ENCODE data around the gene MEX3B. TPM values are rescaled to one million over a fixed set of nuclear protein-coding genes. Genes with fewer than 3 reads are reported as not detected.

MEX3B gene
- total RNA-seq, 2 experiments from 2014 or later: 0.33 to 0.40 TPM

DNA sequence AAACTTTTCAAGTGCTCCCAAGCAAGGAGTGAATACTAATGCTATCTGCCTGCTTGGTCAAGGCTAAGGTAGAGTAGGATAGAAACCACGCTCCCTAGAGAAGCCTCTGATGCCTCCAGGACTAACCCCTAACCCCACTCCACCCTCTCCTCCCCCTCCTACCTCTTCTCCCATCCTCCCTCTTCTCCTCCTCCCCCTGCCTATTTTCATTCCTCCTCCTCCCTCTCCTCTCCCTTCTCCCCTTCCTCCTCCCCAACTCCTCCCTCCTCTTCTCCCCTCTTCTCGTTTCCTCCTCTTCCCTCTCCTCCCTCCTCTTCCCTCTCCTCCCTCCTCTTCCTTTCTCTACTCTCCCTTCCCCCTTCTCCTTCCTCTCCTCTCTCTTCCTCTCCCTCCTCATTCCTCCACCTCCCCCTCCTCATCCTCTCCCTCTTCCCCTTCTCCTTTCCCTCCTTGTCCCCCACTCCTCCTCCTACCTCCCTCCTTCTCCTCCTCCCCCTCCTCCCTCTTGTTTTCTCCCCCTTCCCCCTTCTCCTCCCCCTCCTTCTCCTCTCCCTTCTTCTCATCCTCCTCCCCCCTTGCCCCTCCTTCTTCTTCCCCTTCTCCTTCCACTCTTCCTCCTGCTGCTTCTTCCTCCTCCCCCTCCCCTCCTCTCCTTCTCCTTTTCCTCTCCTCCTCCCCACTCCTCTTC is 12.8 kb upstream of the MEX3B start:
- DNase-seq: no peak
- H3K27me3 Mint-ChIP-seq: peaks cover 65% of the 10 kb centered on the region
- H3K36me3 Mint-ChIP-seq: no peaks in the 10 kb centered on the region
- H3K4me3 Mint-ChIP-seq: no peak overlapping the region
- no peaks in the 10 kb centered on the region for H3K9me3 Mint-ChIP-seq
- H3K4me1 Mint-ChIP-seq: peaks cover 9% of the 10 kb centered on the region
- no peak overlapping the region for H3K27ac Mint-ChIP-seq

DNA sequence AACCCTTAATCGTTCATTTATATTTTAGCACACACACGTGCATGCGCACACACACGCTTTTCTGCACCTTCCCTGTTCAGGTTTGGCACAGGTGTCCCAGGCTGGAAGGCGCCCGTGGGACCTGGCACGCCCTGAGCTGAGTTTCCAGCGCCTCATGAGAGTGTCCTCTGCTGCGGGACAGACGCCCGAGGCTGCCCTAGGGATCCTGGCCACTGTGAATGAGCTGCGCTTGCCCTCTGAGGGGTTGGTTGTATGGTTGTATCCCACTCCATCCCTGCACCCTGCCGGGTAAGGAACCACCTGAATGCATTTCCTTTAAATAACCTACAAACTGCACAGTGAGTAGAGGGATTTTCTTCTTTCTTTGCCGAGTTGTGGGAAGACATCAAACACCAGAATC is 12.2 kb upstream of the MEX3B start:
- H3K36me3 Mint-ChIP-seq: no peaks in the 10 kb centered on the region
- no peak for DNase-seq
- H3K9me3 Mint-ChIP-seq: no peaks in the 10 kb centered on the region
- no peak overlapping the region for H3K27ac Mint-ChIP-seq
- peaks cover 9% of the 10 kb centered on the region for H3K4me1 Mint-ChIP-seq
- no peak overlapping the region for H3K4me3 Mint-ChIP-seq
- H3K27me3 Mint-ChIP-seq: peaks cover 63% of the 10 kb centered on the region

DNA sequence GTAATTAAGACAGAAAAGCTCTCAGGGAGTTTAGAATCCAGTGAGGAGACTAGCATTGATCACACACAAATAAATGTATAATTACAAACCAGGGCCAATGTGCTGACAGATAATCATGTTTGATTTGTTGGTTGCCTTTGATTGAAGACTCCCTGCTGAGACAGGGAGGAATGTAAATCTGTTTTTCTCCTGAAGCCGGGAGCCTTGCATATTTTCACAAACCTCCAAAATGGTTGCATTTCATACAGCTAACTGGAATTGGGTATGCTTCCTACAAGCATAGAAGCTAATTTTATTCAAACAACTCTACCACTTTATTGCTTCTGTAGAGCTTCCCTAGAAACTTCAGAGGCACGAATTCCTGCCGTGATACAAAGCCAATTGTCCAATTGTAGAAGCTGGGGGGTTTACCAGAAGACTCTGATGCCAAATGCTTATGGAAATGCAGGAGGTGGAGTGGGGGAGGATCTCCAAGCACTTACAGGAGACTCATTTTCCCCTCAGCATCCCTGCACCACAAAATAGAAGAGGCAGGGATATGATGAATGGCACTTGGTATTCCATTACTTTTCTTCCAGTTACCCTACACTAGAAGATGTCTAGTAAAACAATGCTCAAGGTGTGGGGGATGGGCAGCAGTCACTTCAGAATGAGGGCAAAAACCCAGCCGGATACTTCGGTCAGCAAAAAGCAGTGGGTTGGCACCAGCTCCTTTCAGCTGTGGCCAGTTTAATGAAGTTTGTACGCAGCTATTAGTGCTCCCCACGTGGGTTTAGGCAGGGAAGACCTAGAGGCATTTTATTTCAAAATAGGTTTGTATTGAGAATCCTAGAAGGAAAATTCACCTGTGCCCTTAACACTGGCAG is 11.4 kb upstream of the MEX3B start:
- Mint-ChIP-seq H3K4me1 (peaks cover 4% of the 10 kb centered on the region), H3K4me3 (no peak overlapping the region), H3K36me3 (no peaks in the 10 kb centered on the region), H3K9me3 (no peaks in the 10 kb centered on the region), H3K27me3 (peaks cover 60% of the 10 kb centered on the region), H3K27ac (no peak overlapping the region)
- DNase-seq: no peak

DNA sequence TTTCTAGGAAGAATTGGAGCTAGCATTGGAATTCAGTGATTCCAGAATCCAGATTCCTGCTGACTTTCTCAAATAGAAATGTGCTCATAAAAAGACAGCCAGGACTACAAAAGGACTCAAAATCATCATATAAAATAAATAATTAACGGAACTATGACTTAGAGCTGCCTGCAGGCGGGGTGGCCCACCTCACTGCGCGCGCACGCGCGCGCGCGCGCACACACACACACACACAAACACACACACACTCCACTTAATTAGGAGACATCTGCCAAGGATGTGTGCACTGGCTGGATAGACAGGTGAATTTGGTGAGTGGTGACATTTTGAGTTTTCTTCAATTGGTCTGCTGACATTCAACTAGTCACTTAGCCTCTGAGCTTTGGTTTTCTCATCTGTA is 6.9 kb upstream of the MEX3B start:
- Mint-ChIP-seq H3K4me3 (no peak overlapping the region), H3K9me3 (no peaks in the 10 kb centered on the region), H3K27ac (no peak overlapping the region), H3K4me1 (peaks cover under 1% of the 10 kb centered on the region), H3K36me3 (no peaks in the 10 kb centered on the region), H3K27me3 (peaks cover 39% of the 10 kb centered on the region)
- DNase-seq: no peak

DNA sequence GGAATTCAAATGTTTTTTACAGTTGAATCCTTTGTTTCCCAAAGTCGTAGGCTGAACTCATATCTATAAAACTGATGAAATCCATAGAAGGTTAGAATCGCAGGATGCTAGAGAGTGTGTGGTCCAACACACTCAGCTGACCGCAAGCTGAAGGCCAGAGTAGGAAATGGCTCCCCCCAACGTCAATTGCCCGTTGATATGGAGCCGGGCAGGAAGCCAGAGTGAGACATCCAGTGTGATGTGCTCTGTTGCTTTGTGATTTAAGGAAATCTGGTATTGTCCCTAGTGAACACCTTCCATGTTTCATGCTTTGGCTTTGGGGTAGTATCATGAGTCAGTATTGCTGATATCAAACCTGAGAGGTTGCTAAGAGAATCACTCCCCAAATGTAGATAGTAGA is 5.8 kb upstream of the MEX3B start:
- no peaks in the 10 kb centered on the region for H3K9me3 Mint-ChIP-seq
- no peak for DNase-seq
- peaks cover 33% of the 10 kb centered on the region for H3K27me3 Mint-ChIP-seq
- no peak overlapping the region for H3K4me3 Mint-ChIP-seq
- H3K4me1 Mint-ChIP-seq: peaks cover 4% of the 10 kb centered on the region
- H3K27ac Mint-ChIP-seq: no peak overlapping the region
- no peaks in the 10 kb centered on the region for H3K36me3 Mint-ChIP-seq

DNA sequence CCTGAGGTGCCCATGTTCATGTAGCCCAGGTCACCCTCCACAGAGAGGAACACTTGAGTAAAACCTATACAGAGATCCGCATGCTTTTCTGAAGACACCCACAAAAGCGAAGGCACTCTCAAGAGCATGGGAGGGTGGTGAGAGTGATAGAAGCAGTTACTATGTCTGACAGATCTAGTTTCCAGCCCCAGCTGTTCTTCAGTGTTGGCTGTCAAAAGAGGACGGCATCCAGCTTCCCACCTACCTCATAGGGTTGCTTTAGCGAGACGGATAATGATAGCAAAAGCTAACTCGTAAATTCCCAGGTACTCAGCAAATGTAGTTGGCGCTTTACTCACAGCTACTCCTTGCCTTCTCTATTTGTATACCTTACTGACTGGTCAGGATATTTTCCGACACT is 3.0 kb upstream of the MEX3B start:
- peaks cover 7% of the 10 kb centered on the region for H3K4me1 Mint-ChIP-seq
- no peak for DNase-seq
- peaks cover 37% of the 10 kb centered on the region for H3K27me3 Mint-ChIP-seq
- no peaks in the 10 kb centered on the region for H3K9me3 Mint-ChIP-seq
- H3K4me3 Mint-ChIP-seq: no peak overlapping the region
- H3K27ac Mint-ChIP-seq: no peak overlapping the region
- H3K36me3 Mint-ChIP-seq: no peaks in the 10 kb centered on the region

DNA sequence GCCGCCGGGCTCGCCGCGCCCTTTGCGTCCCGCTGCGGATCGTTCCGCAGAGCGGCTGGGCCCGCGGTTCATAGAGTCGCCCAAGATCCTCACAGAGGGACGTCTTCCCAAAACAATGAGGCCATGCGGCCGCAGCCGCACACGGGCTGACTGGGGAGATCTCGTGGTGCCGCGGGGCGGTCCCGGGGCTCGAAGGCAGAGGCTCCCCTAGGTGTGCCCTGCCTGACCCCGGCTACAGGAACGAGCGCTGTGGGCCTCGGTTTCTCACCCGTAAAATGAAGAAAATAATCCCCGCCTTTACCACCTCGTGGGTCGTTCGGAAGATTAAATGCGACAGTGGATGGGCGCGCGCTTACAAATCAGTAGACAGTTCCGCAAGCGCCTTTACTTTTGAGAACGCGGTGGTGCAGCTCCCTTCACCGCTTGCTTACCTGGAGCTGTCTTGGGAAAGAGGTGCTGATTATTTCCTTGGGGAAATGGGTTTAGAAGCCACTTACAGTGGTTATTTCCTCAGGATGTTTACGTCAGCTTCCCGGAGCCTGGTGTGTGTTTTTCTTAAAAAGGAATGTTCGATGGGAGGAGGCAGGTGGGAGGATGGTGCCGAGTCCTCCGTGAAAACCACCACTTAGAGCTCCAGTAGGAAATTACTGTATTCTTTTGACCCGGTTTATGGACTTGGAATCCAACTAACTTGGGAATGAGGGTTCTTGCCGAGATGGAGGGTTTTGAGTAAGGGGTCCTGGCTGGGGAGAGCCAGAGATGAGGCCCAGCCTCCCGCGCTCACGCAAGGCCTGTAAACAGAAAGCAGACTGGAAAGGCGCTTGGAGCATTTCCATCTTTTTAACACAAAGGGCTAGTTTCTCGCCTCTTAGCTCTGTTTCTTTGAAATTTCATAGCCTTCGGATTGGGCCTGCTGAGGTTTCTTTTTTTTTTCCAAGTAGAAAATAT is 1.9 kb upstream of the MEX3B start:
- DNase-seq: no peak
- H3K4me3 Mint-ChIP-seq: peak overlapping the region; percentile 73
- H3K4me1 Mint-ChIP-seq: peaks cover 7% of the 10 kb centered on the region
- no peak overlapping the region for H3K27ac Mint-ChIP-seq
- H3K27me3 Mint-ChIP-seq: peaks cover 41% of the 10 kb centered on the region
- H3K36me3 Mint-ChIP-seq: no peaks in the 10 kb centered on the region
- no peaks in the 10 kb centered on the region for H3K9me3 Mint-ChIP-seq

DNA sequence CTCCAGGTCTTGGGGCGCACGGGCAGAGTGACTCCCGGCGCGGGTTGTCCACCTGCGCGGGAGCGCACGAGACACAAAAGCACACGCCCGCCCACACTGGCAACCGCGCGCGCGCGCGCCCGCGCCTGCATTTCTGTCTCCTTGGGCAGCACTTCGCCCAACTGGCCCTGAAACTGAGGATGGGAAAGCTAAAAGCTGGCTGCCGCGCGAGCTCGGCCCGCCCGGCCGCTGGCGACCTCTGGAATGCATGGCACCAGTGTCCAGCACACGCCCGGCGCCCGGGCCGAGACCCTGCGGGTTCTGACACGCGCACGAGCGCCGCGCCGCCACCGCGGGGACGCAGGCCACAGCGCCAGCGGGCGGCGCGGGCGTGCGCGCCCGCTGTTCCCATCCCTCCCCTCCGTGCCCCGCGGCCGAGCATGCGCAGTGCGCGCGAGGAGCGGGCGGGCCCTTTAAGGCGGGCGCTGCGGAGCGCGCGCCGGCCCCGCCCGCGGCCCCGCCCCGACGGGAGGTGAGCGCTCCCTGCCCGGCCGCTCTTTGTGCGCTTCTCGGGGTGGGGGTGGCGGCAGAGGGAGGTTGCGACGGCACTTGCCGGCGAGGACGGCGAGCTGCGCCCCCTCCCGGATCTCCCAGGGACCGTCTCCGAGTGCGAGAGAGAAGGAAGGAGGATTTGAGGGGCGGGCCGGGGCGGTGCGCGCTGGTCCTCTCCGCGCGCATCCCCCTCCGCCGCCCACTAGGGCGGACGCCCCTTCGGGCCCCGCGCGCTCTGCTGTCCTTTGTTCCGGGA is 1.0 kb upstream of the MEX3B start:
- Mint-ChIP-seq H3K27me3 (peaks cover 35% of the 10 kb centered on the region), H3K4me1 (peaks cover 7% of the 10 kb centered on the region), H3K9me3 (no peaks in the 10 kb centered on the region), H3K36me3 (no peaks in the 10 kb centered on the region), H3K4me3 (peak overlapping the region; percentile 87), H3K27ac (peak overlapping the region; percentile 81)
- peak; percentile 93 for DNase-seq

DNA sequence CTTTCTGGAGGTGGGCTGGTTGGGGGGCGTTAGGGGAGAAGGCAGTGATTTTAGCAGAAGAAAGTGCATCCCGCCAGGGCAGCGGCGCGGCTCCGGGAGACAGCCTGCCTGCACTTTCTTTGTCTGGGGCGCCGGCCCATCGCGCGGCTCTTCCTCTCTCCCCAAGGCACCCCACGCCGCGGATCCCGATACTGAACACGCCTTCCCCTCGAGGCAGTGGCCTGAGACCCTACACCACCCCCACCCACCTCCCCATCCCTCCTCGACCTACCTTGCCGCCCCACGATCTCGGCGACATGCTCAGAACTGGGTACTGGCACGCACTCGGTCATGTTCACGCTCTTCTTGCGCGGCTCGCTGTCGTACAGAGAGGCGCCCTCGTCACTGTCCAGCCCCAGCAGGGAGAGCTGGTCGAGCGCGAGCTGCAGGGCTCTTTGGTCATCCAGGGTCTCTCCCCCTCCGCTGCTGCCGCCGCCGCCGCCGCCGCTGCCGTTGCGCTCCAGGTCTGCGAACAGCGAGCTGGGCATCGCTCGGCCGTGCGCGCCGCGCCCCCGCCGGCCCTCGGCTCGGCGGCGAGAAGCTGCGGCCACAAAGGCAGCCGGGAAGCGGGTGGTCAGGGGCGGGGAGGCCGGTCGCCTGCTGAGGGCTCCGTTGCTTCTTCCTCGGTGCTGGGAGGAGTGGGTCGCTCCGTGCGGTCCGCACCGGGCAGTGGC is 483 bp downstream of the MEX3B start:
- Mint-ChIP-seq H3K4me1 (peaks cover 7% of the 10 kb centered on the region), H3K27ac (no peak overlapping the region)

DNA sequence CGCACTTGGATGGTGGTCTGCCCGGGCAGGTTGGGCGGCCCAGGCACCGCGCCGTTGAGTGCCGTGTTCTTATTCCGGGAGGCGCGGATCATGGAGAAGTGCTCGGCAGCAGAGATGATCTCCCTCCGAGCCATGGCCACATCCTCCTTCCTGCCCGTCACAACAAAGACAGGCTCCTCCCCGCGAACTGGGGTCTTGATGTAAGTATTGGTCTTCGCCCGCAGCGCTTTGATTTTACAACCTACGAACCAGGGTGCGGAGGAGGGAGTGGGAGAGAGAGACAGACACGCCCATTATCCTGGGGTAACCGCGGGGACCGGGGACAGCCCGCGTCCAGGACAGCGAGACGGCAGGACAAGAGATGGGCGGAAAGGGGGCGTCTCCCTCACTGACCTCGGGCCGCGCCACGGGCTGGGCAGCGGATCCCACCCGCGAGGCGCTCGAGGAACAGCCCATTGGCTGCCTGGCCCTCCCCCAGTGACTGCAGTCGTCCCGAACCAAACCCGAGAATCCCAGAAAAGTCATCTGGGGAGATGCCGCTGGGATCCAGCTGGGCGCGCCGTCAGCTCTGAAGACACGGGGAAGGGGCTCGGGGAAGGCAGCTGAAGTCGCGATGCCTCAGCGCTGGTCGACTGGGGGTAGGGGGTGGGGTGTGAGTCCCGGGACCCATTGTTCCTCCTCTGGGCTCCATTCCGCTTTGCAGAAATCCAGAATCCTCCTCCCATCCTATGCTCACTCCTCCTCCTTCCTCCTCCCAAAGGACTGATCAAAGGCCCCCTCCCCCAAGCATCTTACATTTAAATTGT is 1.2 kb downstream of the MEX3B start:
- Mint-ChIP-seq H3K27ac (no peak overlapping the region), H3K4me1 (peaks cover 7% of the 10 kb centered on the region), H3K4me3 (peak overlapping the region; percentile 82), H3K9me3 (no peaks in the 10 kb centered on the region), H3K27me3 (peaks cover 33% of the 10 kb centered on the region), H3K36me3 (no peaks in the 10 kb centered on the region)
- peak; percentile 33 for DNase-seq

More for the DNA sequence above, 483 bp downstream of the MEX3B start:
- peak overlapping the region; percentile 82 for H3K4me3 Mint-ChIP-seq
- peaks cover 33% of the 10 kb centered on the region for H3K27me3 Mint-ChIP-seq
- DNase-seq: peak; percentile 18
- H3K9me3 Mint-ChIP-seq: no peaks in the 10 kb centered on the region
- H3K36me3 Mint-ChIP-seq: no peaks in the 10 kb centered on the region

DNA sequence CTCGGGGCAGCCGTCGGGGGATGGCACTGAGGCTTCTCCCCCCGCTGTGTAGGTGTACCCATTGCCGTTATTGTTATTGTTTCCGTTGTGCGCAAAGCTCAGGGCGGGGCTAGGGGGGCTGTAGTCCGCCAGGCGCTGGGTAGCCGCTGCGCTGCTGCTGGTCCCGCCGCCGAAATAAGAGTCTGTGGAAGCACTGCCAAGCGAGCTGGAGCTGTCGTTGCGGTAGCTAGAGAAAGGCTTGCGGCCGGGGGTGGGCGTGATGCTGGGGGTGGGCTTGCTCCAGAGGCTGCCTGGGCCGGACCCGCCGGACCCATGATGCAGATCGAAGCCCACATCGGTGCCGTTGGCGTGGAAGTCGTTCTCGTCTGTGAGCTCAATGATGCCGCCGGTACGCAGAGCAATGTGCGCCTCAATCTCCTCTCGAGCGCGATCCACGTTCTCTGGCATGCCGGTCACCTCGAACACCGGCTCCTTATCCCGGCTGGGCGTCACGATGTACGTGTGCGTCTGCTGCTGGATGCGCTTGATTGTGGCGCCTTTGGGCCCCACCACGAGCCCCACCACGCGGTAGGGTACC is 1.9 kb downstream of the MEX3B start:
- H3K27ac Mint-ChIP-seq: no peak overlapping the region
- no peak for DNase-seq
- H3K27me3 Mint-ChIP-seq: peaks cover 33% of the 10 kb centered on the region
- H3K9me3 Mint-ChIP-seq: no peaks in the 10 kb centered on the region
- peak overlapping the region; percentile 82 for H3K4me3 Mint-ChIP-seq
- H3K4me1 Mint-ChIP-seq: peaks cover 7% of the 10 kb centered on the region
- H3K36me3 Mint-ChIP-seq: no peaks in the 10 kb centered on the region

DNA sequence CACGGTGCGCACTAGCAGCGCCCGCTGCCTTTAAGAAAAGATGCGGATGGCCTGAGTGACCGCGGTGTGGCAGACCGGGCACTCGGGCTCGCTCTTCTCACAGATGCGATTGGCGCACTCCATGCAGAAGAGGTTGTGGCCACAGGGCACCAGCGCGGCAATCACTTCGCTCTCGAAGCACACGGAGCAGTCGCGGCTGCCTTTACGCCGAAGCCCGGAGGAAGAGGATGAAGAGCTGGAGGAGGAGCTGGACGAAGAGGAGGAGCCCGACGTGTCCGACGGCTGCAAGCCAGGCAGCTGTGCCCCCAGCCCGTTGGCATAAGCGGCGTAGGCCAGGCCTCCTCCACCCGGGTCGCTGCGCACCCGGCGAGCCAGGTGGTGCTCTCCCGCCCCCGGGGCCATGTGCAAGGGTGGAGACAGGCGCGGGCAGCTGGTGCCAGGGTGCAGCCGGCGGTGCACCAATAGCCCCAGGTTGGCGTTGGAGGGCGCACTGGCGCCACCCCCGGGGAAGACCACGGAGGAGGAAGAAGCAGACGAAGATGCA is 2.6 kb downstream of the MEX3B start:
- Mint-ChIP-seq H3K27me3 (peaks cover 26% of the 10 kb centered on the region), H3K27ac (no peak overlapping the region), H3K4me1 (peaks cover 7% of the 10 kb centered on the region), H3K4me3 (no peak overlapping the region), H3K36me3 (no peaks in the 10 kb centered on the region), H3K9me3 (no peaks in the 10 kb centered on the region)
- DNase-seq: no peak

DNA sequence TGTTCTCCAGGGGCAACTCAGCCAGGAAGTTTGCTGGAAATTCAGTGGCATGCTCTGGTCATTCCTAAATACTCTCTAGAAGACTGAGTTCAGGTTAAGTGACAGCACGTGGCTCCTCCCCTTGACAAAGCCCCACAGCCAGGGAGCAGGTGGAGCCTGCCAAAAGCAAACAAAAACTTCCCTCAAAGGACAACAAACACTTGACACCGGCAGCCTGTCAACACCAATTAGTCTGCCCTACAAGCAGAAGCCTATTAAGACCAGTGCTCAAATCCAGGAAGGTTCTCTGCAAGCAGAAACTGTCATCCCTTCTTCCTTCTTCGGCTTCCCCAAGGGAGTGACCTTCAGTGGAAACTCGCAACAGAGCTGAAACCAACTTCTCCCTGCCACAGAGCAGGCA is 5.0 kb downstream of the MEX3B start:
- no peak for DNase-seq
- no peaks in the 10 kb centered on the region for H3K9me3 Mint-ChIP-seq
- no peak overlapping the region for H3K4me3 Mint-ChIP-seq
- H3K27me3 Mint-ChIP-seq: peaks cover 18% of the 10 kb centered on the region
- H3K4me1 Mint-ChIP-seq: peaks cover 3% of the 10 kb centered on the region
- H3K36me3 Mint-ChIP-seq: no peaks in the 10 kb centered on the region
- H3K27ac Mint-ChIP-seq: no peak overlapping the region

Data from activated naive CD8-positive, alpha-beta T cell treated with anti-CD3 and anti-CD28 coated beads for 36 hours (primary cell).